ENCODE results near the gene SVOPL.

The SVOPL gene

GRCh38 chr7:138584696-138585095 is 116.5 kb downstream of the SVOPL start:
- peaks cover 3% of the 10 kb centered on the region for H3K9me3 ChIP-seq (ENCODE audit: severe bottlenecking)
- DNase-seq (ENCODE audit: low spot score), result no peak
- peaks cover 40% of the 10 kb centered on the region for H3K36me3 ChIP-seq (ENCODE audit: low read depth)
- no peaks in the 10 kb centered on the region for H3K4me1 ChIP-seq (ENCODE audit: insufficient read depth, poor library complexity, severe bottlenecking)
- H3K4me3 ChIP-seq (ENCODE audit: severe bottlenecking), result no peak overlapping the region
- H3K27me3 ChIP-seq (ENCODE audit: insufficient read depth, poor library complexity, severe bottlenecking), result no peaks in the 10 kb centered on the region
- no peak overlapping the region for H3K27ac ChIP-seq (ENCODE audit: poor library complexity, severe bottlenecking)
- no peak for TF ChIP-seq CTCF (IDR thresholded peaks at IDR 0.05; ENCODE audit: poor library complexity, severe bottlenecking)
- ATAC-seq (ENCODE audit: low read depth), result no peak

- H3K27ac ChIP-seq (ENCODE audit: poor library complexity, severe bottlenecking), result no peak overlapping the region
- peaks cover 3% of the 10 kb centered on the region for H3K9me3 ChIP-seq (ENCODE audit: severe bottlenecking)
- no peaks in the 10 kb centered on the region for H3K27me3 ChIP-seq (ENCODE audit: insufficient read depth, poor library complexity, severe bottlenecking)
- H3K36me3 ChIP-seq (ENCODE audit: low read depth), result peaks cover 44% of the 10 kb centered on the region
- ATAC-seq (ENCODE audit: low read depth) (no peak), DNase-seq (ENCODE audit: low spot score) (no peak)
- no peak overlapping the region for H3K4me3 ChIP-seq (ENCODE audit: severe bottlenecking)
- no peaks in the 10 kb centered on the region for H3K4me1 ChIP-seq (ENCODE audit: insufficient read depth, poor library complexity, severe bottlenecking)
- no peak for TF ChIP-seq CTCF (IDR thresholded peaks at IDR 0.05; ENCODE audit: poor library complexity, severe bottlenecking)
These were observed 116.9 kb downstream of the SVOPL start for GRCh38 chr7:138584283-138584682.

GRCh38 chr7:138581065-138581464 is 120.1 kb downstream of the SVOPL start:
- ATAC-seq (ENCODE audit: low read depth) (no peak), DNase-seq (ENCODE audit: low spot score) (no peak)
- no peaks in the 10 kb centered on the region for H3K27me3 ChIP-seq (ENCODE audit: insufficient read depth, poor library complexity, severe bottlenecking)
- peaks cover 60% of the 10 kb centered on the region for H3K36me3 ChIP-seq (ENCODE audit: low read depth)
- H3K27ac ChIP-seq (ENCODE audit: poor library complexity, severe bottlenecking), result no peak overlapping the region
- no peaks in the 10 kb centered on the region for H3K4me1 ChIP-seq (ENCODE audit: insufficient read depth, poor library complexity, severe bottlenecking)
- peaks cover under 1% of the 10 kb centered on the region for H3K9me3 ChIP-seq (ENCODE audit: severe bottlenecking)
- no peak overlapping the region for H3K4me3 ChIP-seq (ENCODE audit: severe bottlenecking)
- TF ChIP-seq CTCF (IDR thresholded peaks at IDR 0.05; ENCODE audit: poor library complexity, severe bottlenecking), result no peak

- TF ChIP-seq CTCF (IDR thresholded peaks at IDR 0.05; ENCODE audit: poor library complexity, severe bottlenecking), result no peak
- H3K4me3 ChIP-seq (ENCODE audit: severe bottlenecking), result no peak overlapping the region
- no peaks in the 10 kb centered on the region for H3K9me3 ChIP-seq (ENCODE audit: severe bottlenecking)
- no peak overlapping the region for H3K27ac ChIP-seq (ENCODE audit: poor library complexity, severe bottlenecking)
- ATAC-seq (ENCODE audit: low read depth), result no peak
- peaks cover 53% of the 10 kb centered on the region for H3K36me3 ChIP-seq (ENCODE audit: low read depth)
- no peak for DNase-seq (ENCODE audit: low spot score)
- no peaks in the 10 kb centered on the region for H3K27me3 ChIP-seq (ENCODE audit: insufficient read depth, poor library complexity, severe bottlenecking)
- no peaks in the 10 kb centered on the region for H3K4me1 ChIP-seq (ENCODE audit: insufficient read depth, poor library complexity, severe bottlenecking)
These were observed 121.5 kb downstream of the SVOPL start for GRCh38 chr7:138579671-138580070.

GRCh38 chr7:138579136-138579535 is 122.0 kb downstream of the SVOPL start:
- ATAC-seq (ENCODE audit: low read depth) (no peak), DNase-seq (ENCODE audit: low spot score) (no peak)
- no peaks in the 10 kb centered on the region for H3K9me3 ChIP-seq (ENCODE audit: severe bottlenecking)
- H3K4me3 ChIP-seq (ENCODE audit: severe bottlenecking), result no peak overlapping the region
- H3K36me3 ChIP-seq (ENCODE audit: low read depth), result peaks cover 48% of the 10 kb centered on the region
- no peak overlapping the region for H3K27ac ChIP-seq (ENCODE audit: poor library complexity, severe bottlenecking)
- no peaks in the 10 kb centered on the region for H3K4me1 ChIP-seq (ENCODE audit: insufficient read depth, poor library complexity, severe bottlenecking)
- TF ChIP-seq CTCF (IDR thresholded peaks at IDR 0.05; ENCODE audit: poor library complexity, severe bottlenecking), result no peak
- H3K27me3 ChIP-seq (ENCODE audit: insufficient read depth, poor library complexity, severe bottlenecking), result no peaks in the 10 kb centered on the region

Data from RWPE2 (cell line).